Nephron (organoid): Measurements from ENCODE around the gene ITGA11.

Experiments used
- H3K27ac Mint-ChIP-seq, 3 experiments: 2 replicates each; pipeline ENCODE4 v1.8.0; 2020; ENCODE audit warnings: mixed read lengths in 3 of 3, mild to moderate bottlenecking in 2 of 3, moderate library complexity in 1 of 3
- H3K27me3 Mint-ChIP-seq: 2 replicates; pipeline ENCODE4 v1.8.0; 2021; ENCODE audit warnings: low read depth, mild to moderate bottlenecking, moderate library complexity, mixed read lengths
- H3K36me3 Mint-ChIP-seq: 2 replicates; pipeline ENCODE4 v1.8.0; 2020; ENCODE audit warnings: low read depth, mixed read lengths
- H3K4me1 Mint-ChIP-seq: 2 replicates; pipeline ENCODE4 v1.8.0; 2020; ENCODE audit warnings: mixed read lengths
- H3K4me3 Mint-ChIP-seq, 3 experiments: 2 replicates each; pipeline ENCODE4 v1.8.0; 2020; ENCODE audit warnings: mild to moderate bottlenecking in 3 of 3, mixed read lengths in 3 of 3, moderate library complexity in 2 of 3
- H3K9me3 Mint-ChIP-seq: 2 replicates; pipeline ENCODE4 v1.8.0; 2020; ENCODE audit warnings: mixed read lengths
- TF ChIP-seq, protein P1 (sequence below), 3 experiments: fragments of 200-600 bp; sonication (generic); IDR thresholded peaks; one replicate each; pipeline ENCODE4 v1.5.0; 2021; ENCODE audit warnings: antibody characterized with exemption in 3 of 3; ENCODE audit not compliant: unreplicated experiment in 3 of 3

Gene ITGA11

DNA sequence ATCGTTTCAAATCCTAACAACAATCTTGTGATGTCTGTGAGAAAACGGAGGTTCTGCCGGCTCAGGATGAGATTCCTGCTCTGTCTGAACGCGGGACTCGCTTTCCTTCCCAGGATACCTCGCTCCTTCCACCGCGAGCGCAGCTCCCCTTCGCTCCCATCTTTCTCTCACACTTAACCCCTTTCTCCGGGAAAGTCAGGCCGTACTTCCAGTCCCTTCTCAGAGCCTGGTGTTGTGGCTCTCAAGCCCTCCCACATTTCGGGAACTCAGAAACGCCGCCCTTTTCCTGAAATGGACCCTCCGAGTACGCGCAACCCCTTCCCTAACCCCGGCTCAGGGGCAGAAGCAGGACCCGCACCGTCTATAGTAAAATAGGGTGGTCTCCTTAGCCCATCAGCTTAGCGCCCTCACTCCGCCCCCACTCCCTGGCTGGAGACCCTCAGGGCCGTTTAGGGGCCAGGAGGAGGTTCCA, 154.8 kb downstream of the ITGA11 start:
- H3K4me1 Mint-ChIP-seq: peaks cover 72% of the 10 kb centered on the region
- no peaks in the 10 kb centered on the region for H3K9me3 Mint-ChIP-seq
- H3K27me3 Mint-ChIP-seq: peaks cover 4% of the 10 kb centered on the region

DNA sequence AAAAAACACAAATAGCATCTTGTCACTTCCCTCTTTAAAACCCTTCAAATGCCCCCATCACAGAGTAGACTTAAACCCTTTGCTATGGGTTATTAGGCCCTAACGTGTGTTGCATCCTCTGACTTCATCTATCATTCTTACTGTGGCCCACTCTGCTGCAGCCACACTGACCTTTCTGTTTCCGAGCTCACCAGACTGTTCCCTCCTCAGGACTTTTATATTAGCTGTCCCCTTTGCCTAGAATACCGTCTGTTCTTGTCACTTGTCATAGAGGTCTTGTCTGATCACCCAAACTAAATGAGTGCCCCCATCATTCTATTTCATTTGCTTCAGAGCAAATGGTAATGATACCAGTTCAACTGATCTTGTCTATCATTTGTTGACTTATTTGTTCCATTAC, 155.3 kb downstream of the ITGA11 start:
- Mint-ChIP-seq H3K27ac (peak overlapping the region; percentile 100), H3K4me3 (peak overlapping the region; percentile 94 to 98 (median 95))

More for the DNA sequence above, 154.8 kb downstream of the ITGA11 start:
- H3K4me3 Mint-ChIP-seq: peak overlapping the region; percentile 94 to 98 (median 95)
- peaks cover 12% of the 10 kb centered on the region for H3K36me3 Mint-ChIP-seq
- peak overlapping the region; percentile 100 for H3K27ac Mint-ChIP-seq
- TF ChIP-seq, protein P1, sequence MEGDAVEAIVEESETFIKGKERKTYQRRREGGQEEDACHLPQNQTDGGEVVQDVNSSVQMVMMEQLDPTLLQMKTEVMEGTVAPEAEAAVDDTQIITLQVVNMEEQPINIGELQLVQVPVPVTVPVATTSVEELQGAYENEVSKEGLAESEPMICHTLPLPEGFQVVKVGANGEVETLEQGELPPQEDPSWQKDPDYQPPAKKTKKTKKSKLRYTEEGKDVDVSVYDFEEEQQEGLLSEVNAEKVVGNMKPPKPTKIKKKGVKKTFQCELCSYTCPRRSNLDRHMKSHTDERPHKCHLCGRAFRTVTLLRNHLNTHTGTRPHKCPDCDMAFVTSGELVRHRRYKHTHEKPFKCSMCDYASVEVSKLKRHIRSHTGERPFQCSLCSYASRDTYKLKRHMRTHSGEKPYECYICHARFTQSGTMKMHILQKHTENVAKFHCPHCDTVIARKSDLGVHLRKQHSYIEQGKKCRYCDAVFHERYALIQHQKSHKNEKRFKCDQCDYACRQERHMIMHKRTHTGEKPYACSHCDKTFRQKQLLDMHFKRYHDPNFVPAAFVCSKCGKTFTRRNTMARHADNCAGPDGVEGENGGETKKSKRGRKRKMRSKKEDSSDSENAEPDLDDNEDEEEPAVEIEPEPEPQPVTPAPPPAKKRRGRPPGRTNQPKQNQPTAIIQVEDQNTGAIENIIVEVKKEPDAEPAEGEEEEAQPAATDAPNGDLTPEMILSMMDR (IDR thresholded peaks at IDR 0.05; ENCODE audit: unreplicated experiment in 3 of 3): no peak

DNA sequence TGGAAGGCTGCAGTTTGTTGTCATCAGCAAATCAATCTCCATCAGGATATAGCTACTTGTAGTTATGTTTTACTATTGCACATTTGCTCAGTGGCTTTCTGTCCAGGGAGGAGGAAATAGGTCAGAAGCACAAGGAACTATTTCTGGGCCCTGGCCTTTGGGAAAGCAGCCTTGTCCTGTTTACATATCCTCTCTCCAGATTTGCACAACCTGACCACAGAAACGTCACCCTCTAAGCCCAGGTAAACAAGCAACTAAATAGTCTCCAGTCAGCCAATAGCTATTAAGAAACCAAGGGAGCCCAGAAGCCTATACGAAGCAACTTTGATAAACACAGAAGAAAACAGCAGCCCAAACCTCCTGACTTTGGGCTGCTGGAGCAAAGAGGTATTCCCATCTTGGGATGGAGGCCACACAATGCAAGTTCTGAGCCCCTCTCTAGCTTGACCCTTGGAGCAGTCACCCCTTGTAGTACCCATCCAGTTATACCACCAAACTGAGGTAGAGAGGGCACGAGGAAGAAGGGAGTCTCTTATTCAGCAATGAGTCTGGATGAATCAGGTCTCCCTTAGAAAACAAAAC, 156.7 kb downstream of the ITGA11 start:
- H3K36me3 Mint-ChIP-seq: peaks cover 6% of the 10 kb centered on the region
- H3K27ac Mint-ChIP-seq: peak overlapping the region; percentile 100
- TF ChIP-seq, protein P1 (IDR thresholded peaks at IDR 0.05; ENCODE audit: unreplicated experiment in 3 of 3): no peak
- H3K27me3 Mint-ChIP-seq: peaks cover 4% of the 10 kb centered on the region
- peaks cover 65% of the 10 kb centered on the region for H3K4me1 Mint-ChIP-seq
- peak overlapping the region; percentile 61 to 95 (median 84) for H3K4me3 Mint-ChIP-seq
- H3K9me3 Mint-ChIP-seq: no peaks in the 10 kb centered on the region

More for the DNA sequence above, 155.3 kb downstream of the ITGA11 start:
- peaks cover 4% of the 10 kb centered on the region for H3K27me3 Mint-ChIP-seq
- TF ChIP-seq, protein P1 (IDR thresholded peaks at IDR 0.05; ENCODE audit: unreplicated experiment in 3 of 3): no peak
- H3K9me3 Mint-ChIP-seq: no peaks in the 10 kb centered on the region
- peaks cover 72% of the 10 kb centered on the region for H3K4me1 Mint-ChIP-seq
- H3K36me3 Mint-ChIP-seq: peaks cover 7% of the 10 kb centered on the region

DNA sequence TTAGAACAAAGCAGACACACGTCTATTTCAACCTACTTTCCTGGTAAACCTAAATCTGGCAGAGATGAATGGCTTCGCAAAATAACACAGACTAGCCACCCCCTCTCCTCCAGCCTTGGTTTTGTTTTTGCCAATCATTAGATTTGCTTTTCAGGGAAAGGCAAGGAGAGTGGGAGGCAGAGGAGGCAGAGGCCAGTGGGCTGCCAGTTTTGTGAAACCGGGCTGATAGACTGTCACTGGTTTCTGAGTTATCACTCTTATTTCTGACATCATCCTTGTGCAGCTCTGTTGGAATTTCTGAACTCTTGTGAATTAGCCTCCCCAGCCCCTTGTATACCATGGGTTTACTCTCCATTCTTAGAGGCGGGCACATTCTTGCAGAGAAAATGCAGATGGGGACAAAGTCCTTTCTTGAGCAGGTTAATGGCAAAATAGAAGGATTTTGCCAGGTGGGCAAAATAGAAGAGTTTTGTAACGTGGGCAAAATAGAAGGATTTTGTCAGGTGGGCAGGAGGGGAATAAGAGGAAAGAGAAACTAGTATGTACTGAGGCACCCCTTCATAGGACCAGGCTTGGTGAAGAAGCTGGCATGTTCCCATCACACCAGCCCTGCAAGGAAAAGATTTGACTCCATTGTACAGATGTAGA, 157.6 kb downstream of the ITGA11 start:
- TF ChIP-seq, protein P1 (IDR thresholded peaks at IDR 0.05; ENCODE audit: unreplicated experiment in 3 of 3): no peak
- Mint-ChIP-seq H3K4me1 (peaks cover 56% of the 10 kb centered on the region), H3K27ac (peak overlapping the region; percentile 92 to 100 (median 100)), H3K27me3 (peaks cover 4% of the 10 kb centered on the region), H3K9me3 (no peaks in the 10 kb centered on the region), H3K4me3 (peak overlapping the region; percentile 22 to 95 (median 57)), H3K36me3 (no peaks in the 10 kb centered on the region)

DNA sequence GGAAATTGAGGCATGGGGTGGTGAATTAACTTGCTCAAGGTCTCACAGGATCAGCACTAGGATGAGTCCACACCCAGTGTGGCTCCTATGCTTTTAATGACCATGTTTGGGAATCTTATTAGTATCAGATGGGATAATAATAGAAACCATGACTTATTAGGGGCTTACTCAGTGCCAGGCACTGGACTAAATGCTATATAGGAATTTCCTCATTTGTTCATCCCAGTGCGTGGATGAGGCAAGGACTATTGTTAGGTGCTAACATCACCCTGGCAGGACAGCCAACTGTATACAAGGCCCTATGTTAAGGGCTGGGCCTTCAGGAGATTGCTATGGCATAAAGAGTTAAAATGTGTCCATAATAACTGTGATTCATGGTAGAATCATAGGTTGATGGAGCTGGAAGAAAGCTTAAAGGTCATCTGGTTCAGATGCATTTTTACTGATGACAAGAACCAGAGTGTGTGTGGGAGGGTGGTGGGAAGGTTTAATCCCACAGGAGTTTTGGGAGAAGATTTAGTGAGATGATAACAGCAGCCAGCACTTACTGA, 159.2 kb downstream of the ITGA11 start:
- peaks cover 50% of the 10 kb centered on the region for H3K4me1 Mint-ChIP-seq
- peak overlapping the region; percentile 27 to 87 (median 52) for H3K27ac Mint-ChIP-seq
- H3K9me3 Mint-ChIP-seq: no peaks in the 10 kb centered on the region
- no peaks in the 10 kb centered on the region for H3K36me3 Mint-ChIP-seq
- peaks cover 4% of the 10 kb centered on the region for H3K27me3 Mint-ChIP-seq
- peak overlapping the region in 1 of 3 experiments; percentile 57 for H3K4me3 Mint-ChIP-seq
- TF ChIP-seq, protein P1 (IDR thresholded peaks at IDR 0.05; ENCODE audit: unreplicated experiment in 3 of 3): no peak
